CD4-positive, alpha-beta T cell treated with Interleukin-15 for 1 hour (primary cell): ENCODE measurements around the gene DOCK1.
A peak's percentile ranks its signal among the peaks of the same experiment; 100 is the strongest.

ENCODE experiments used
- DNase-seq: peaks from one replicate; pipeline ENCODE4 v3.0.0-alpha.2; 2020

Gene DOCK1

DNA sequence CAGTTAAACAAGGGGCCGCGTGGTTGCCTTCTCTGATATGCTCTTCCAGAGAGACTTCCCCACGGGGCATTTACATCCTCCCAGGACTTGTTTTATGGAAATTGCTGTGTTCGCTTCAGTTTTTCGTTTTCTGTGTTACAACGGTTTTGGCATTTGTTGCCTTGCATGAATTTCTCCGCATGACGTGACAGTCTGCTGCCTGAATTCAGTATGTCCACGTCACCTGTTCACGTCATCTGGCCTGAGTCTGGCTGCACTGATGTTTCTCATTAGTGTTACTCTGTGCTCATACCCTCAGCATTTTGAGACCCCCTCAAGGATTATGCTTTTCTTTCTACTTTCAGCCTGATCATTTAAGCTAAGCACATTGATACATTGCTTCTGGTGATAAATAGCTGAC, 340.2 kb downstream of the DOCK1 start:
- no peak for DNase-seq

DNA sequence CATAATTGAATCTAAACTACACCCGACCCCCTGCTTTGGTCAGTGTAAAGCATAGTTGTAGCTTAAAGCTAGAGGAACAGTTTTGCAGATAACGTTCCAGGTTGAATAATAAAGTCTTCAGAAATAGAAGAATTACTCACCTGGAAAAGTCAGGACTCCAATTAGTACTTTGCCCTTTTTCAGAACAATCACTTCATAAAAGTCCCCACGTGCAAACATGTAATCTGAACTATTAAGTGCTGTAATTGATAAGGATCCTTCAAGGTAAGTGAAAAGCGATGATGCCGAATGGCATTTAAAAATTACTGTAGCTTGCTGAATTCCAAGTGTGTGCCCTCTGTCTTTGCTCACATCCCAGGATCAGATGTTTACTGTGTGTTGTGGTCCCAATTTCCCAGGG, 344.8 kb downstream of the DOCK1 start:
- no peak for DNase-seq

GRCh38 chr10:127252818-127253217, 347.6 kb downstream of the DOCK1 start:
- DNase-seq: no peak

DNA sequence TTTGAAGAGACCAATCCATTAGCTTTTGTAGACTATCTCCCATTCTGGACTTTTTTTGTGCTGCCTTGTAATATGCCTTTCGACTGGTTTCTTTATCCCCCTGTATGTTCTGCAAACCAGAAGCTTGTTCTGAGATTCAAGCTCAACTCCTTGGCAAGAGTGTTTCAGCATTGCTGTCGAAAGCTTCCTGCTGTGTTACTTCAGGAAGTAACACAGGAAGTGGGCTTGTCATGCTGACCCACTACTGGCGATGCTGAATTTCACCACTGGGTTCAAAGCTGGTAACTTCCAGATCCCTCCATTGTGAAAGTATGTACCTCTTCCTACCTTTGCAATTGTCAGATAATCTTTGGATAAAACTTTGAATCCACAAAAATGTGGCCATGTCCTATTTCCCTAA, 349.0 kb downstream of the DOCK1 start:
- no peak for DNase-seq

- no peak for DNase-seq
Measured at GRCh38 chr10:127257395-127257794, 352.2 kb downstream of the DOCK1 start.

DNA sequence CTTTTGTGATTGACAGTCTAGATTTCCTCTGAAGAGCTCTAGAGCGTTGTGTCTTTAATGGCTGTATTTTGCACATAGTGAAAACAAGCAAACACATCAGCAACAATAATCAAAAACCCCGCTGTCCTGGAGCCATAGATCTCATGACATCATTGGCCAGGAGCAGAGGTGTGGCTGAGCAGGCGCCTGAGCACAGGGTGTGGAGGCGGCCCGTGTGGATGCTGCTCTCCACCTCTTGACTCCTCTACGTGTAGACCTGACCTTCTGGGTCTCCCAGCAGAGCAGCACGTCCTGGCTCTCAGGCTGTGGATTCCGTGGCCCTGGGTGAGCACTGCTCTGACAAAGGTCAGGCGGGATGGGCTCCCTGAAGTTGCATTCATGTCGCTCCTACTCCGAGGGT, 354.1 kb downstream of the DOCK1 start:
- no peak for DNase-seq

GRCh38 chr10:127262606-127263005, 357.4 kb downstream of the DOCK1 start:
- no peak for DNase-seq

- DNase-seq: no peak
Measured at GRCh38 chr10:127265288-127265687, 360.1 kb downstream of the DOCK1 start.

DNA sequence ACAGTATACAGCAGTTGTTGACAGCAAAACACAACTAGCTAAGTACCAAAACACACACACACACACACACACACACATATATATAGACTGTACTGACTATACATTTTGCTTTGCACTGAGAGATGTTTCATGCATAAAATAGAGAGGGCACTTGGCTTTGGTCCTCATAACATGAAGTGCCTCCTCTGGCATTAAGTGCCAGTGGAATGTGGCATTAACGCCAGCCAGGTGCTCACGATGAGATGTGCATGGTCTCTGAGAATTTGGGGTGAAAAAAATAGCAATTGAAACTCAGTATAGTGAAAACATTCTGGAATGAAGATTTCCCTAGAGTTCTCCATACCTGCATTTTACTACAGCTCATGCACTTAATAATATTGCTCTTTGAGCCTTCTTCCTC, 361.2 kb downstream of the DOCK1 start:
- DNase-seq: no peak

DNA sequence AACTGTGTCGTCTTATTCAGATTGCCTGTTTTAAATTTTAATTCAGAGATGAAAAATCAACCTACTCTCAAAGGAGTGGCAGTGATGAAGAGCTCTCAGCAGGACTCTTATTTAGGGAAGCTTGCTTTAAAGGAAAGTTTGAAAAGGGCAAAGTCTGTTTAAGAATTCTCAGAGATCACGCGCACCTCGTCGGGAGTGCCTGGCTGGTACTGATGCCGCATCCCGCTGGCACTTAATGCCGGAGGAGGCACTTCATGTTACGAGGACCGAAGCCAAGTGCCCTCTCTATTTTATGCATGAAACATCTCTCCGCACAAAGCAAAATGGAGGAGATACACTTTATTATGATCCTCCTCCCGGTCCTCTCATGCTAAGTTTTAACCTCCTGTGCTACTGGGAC, 362.2 kb downstream of the DOCK1 start:
- no peak for DNase-seq

- no peak for DNase-seq
Measured at GRCh38 chr10:127272076-127272475, 366.8 kb downstream of the DOCK1 start.

- no peak for DNase-seq
Measured at GRCh38 chr10:127275272-127275671, 370.0 kb downstream of the DOCK1 start.

DNA sequence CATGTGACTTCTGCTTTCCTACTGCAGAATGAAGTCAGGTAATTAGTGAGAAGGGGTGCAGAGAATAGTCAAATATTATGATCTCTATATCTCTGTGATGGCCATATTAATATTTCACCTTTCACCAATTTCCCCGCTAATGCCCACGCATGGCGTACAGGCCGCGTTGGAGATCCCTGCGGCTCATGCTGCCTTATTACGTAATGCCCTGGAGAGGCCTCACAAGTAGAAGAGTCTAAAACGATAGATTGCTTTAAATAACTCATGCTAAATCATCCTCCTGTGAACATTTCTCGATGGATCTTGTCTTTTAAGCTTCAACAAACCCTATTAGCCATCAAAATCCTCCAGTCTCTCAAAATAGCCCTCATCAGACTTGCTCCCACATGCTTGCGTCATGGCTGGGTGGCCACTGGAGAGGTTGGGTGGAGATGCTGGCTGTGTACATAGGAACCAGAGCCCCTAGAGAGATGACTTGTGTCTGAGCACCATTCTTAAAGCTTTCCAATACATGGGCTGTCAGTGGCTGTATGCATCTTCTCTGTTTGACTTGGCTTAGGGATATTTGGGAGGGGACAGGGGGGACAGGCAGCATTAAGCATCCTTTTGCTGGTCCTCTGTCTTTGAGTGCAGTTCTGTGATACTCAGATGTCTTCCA, 370.7 kb downstream of the DOCK1 start:
- DNase-seq: no peak

GRCh38 chr10:127276794-127277462, 371.7 kb downstream of the DOCK1 start:
- no peak for DNase-seq

DNA sequence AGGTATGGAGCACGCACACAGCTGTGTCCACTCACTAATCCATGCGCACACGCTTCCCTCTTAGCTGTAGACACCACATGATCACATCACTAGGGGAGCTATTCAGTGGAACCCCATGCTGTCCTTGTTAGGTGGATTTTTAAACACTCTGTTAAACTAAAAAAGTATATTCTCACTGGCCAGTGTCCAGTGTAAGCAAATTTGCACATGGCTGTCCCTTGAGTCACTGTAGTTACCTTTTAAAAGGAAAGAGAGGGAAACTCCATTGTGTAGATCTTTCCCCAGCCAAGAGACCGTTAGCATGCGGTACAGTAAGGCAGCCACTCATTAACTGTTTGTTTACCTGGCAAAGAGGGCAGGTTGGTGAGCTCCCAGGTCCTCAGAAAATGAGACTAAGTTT, 372.8 kb downstream of the DOCK1 start:
- no peak for DNase-seq

- DNase-seq: no peak
Measured at GRCh38 chr10:127279334-127279774, 374.1 kb downstream of the DOCK1 start.

- no peak for DNase-seq
Measured at GRCh38 chr10:127280446-127280845, 375.2 kb downstream of the DOCK1 start.

- no peak for DNase-seq
Measured at GRCh38 chr10:127283017-127283416, 377.8 kb downstream of the DOCK1 start.

GRCh38 chr10:127283576-127283975, 378.3 kb downstream of the DOCK1 start:
- DNase-seq: no peak

DNA sequence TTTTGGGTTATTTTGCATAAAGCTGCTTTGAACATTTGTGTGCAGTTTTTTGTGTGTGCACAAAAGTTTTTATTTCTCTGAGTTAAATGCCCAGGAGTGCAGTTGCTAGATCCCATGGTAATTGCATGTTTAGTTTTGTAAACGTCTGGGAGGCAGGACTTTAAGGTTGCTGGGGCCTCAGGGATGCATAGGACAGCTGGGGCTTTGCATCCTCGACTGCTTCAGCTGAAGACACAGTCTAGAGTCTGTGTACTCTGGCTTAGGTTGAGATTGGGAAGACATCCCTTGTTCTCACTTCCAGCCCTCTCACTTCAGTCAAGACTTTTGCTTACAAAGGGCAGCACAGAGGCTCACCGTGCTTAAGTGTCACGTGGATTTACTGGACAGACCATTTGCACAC, 385.6 kb downstream of the DOCK1 start:
- no peak for DNase-seq

DNA sequence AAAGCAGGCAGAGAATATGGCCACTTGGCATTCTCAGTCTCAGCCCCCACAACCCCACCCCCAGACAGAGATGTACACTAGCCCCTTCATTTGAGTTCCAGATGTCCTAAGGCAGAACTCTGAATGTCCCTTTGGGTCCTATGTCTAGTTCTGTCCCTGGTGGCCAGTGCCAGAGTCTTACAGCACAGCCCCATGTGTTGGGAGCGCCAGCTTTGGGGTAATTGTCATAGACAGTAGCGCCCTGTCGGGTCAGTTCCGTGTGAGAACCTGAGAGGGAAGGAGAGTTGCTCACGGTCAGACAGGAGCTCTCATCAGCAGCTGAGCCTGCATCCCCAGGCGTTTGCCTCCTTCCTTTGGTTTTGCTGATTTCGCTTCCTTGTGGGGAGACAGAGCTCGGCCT, 386.1 kb downstream of the DOCK1 start:
- DNase-seq: no peak

GRCh38 chr10:127292888-127293287, 387.7 kb downstream of the DOCK1 start:
- DNase-seq: no peak

GRCh38 chr10:127293640-127294039, 388.4 kb downstream of the DOCK1 start:
- DNase-seq: peak; percentile 52

DNA sequence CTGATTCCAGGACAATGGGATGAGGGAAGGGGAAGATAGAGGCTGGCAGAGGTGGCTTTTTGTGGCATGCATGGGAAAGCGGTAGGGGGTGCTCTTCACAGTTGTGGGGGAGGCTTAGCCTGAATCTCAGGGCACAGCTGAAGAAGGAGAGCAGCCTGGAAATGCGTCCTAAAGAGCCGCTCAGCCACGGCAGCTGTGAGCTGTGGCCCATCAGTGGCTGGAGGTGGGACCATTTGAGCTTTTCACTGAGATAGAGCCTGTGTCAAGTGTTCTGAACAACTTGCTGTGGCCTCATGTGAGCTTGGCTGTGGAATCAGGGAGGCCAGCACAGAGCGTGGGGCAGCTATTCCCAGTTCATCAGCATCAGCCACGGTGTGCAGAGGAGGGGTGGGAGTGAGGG, 391.5 kb downstream of the DOCK1 start:
- no peak for DNase-seq

- no peak for DNase-seq
Measured at GRCh38 chr10:127298381-127298780, 393.2 kb downstream of the DOCK1 start.
